Left renal cortex interstitium (tissue), 4 donors: ENCODE data around the gene RMRP. TPM values are rescaled to one million over a fixed set of nuclear protein-coding genes. Genes with fewer than 3 reads are reported as not detected.
A peak's percentile ranks its signal among the peaks of the same experiment; 100 is the strongest.

Experiments used
- DNase-seq, 4 donors: peaks; one replicate each; pipeline ENCODE4 v3.0.0-alpha.2; 2013; ENCODE audit warnings: low read depth in 4 of 4, low spot score in 2 of 4, missing footprints in 1 of 4
- polyA plus RNA-seq, 4 donors: library from polyadenylated mRNA; unstranded; fragments of 120-200 nt; gene quantifications; one replicate each; pipeline ENCODE4 v1.2.1, GENCODE V29; 2013; ENCODE audit not compliant: insufficient read length in 4 of 4

RMRP gene
- polyA plus RNA-seq, 4 donors: not detected

DNA sequence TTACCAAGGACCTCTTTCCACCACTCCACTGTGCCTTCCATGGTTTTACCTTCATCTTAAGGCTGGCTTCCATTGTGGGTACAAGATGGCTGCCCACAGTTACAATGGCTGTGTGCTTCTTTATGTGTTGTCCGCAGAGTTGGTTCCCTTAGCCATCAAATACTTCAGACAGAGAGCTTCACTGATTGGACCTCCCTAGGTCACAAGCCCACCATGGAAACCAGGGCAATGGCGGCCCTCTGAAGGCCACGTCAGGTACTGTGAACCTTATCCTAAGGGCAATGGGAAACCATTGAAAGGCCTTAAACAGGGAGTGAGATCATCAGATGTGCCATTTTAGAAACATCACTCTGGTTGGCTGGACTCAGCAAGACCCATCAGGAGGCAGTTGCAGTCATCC lies 10.1 kb upstream of the RMRP start:
- no peak for DNase-seq

DNA sequence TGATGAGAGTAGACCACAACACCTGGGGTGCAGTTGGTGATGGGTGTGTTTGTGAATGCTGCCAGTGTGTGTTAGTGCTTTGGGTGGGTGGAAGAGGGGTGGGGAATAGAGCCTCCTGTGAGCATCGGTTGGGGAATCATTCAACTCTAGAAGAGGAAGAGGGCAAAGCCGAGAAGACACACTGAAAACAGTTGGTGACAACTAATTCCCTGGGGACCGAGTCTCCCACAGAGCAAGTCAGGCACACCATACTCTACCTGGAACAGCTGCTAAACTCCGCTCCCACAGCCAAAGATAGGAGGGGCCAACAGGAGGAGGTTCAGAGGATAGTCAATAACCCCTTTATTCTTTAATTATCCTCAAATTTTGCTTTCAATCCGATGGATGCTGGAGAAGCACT lies 8.7 kb upstream of the RMRP start:
- DNase-seq: no peak

DNA sequence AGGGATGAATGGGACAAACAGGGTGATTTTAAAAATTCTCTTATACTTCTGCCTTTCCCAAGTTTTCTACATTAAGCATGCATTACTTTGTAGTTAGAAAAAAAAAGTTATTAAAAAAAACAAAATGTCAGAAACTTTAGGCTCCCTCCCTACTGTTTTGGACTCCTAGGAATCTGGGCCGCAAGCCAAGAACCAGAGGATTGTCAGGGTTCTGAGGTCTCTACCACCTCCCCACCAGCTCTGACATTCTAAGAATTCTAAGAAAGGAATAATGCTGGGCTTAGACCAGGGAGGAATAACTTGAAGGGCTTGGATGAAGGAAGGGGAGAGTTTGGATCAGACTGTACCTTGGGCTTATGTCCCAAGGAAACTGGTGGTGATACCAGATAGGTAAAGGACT lies 8.2 kb upstream of the RMRP start:
- no peak for DNase-seq

DNA sequence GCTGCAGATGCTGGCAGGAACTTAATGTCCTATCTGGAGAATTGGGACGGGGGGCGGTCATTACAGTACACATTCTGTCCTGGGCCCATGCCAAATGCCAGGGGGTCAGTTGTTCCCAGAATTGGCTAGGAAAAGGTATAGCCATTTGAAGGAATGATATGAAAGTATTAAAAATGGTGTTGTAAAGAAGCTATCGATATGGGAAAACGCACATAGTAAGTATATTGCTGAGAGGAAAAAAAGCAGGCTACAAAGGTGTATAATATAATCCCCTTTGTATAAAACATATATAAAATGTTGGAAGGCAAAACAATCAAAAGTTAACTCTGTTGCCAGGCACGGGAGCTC lies 7.6 kb upstream of the RMRP start:
- DNase-seq: no peak

DNA sequence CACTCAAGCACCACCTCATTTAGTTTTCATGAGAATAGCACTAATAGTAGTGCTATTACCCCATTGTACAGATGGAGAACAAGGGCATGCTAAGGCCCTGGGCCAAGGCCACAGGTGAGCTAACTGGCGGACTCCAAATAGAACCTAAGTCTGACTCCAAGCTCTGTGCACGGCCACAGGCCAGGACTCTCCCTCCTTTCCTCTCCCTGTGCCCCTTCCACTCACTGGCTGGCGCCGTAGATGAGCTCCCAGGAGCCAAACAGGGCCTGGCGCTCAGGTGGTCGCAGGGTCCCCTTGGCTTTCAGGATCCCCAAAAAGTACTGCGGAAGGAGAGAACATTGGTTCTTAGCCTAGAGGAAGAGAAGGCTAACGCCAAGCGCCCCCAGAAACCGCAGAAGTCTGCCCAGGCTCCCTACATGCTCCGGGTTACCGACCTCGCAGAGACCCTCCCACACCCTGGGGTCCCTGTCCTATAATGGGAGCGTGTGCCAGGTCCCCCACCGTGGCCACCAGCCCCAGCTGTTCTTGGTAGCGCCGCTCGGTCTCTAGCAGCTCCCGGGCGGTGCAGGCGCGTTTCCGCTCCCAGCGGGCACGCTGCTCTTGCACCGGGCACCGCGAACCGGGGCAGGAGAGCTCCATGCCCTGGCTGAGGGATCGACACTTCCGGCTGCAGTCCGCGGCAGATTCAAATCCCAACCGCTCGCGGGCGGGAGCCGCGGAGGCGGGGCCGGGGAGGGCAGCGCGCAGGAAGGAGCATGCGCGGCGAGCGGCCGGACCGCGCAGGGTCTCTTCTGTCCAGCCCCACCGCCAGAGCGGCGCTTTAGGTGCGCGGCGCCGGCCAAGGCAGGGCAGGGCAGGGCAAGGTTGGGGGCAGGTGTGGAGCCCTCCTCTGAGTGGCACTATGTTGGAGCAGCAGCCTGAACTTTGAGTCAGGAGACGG lies 7.0 kb upstream of the RMRP start, which contains the start of gene ARHGEF39:
TSS of gene ARHGEF39 (minus strand) at position 665 of the 940 bp plus-strand sequence. CDS start at position 639, 26 bp downstream.
- DNase-seq: peak in 2 of 4 donors; percentile 65 to 79

DNA sequence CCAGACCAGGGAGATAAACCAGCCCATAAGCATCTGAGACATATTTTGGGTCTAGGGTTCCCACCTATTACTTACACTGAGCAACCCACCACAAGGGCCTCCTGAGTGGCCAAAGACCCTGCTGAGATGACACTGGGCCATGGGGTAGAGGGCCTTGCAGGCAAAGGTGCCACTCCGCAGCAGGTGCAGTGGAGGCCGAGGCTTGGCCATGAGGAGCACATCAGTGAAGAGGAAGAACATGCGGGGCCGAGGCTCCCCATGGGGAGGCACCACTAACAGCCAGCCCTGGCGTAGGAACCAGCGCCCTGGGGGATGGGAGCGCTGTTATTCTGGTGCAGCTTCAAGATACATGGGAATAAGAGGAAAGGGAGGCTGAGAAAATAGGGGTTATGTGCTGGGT lies 4.6 kb upstream of the RMRP start:
- DNase-seq: no peak

DNA sequence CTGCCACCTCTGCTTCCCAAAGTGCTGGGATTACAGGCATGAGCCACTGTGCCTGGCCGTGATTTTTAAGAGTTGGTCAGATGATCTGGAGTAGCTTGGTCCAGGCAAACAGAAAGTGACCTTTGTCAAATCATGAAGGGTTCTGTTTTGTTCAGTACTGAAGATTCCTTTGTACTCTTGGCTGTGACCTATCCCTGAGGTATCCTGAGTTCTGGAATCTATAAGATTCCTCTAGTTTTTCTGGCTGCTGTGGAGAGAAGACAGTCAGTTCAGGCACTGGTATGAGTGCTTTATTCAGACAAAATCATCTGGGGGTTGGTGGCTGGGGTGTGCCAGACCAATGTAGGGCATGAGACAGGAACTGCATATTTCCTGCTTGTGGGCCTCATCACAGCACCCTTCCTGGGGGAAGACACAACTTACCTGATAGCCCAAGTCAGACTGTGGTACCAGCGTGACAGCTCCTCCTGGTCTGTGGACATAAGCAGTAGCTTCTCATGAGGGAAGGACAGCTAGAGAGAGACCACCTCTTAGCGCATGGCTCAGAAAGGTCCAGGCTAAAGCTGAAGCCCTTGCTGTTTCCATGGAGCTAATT lies 4.0 kb upstream of the RMRP start:
- DNase-seq: no peak

DNA sequence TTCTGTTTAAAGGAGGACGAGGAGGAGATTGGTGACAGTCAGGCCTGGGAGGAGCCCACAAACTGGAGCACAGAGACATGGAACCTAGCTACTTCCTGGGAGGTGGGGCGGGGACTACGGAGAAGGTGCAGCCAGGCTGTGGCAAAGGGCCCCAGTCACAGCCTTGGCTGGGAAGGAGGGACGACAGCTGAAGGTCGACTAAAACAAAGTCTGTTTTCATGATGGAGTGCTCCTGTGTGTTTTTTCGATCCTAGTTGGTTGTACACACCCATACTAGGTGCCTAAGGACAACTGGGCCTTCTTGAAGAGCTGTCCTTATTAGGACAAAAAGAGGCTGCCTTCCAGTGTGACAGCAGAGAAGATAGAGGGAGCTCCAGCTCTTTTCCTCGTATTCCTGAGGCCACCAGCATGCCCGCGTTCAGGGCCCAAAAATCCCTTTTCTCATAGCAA lies 3.2 kb upstream of the RMRP start:
- DNase-seq: no peak

DNA sequence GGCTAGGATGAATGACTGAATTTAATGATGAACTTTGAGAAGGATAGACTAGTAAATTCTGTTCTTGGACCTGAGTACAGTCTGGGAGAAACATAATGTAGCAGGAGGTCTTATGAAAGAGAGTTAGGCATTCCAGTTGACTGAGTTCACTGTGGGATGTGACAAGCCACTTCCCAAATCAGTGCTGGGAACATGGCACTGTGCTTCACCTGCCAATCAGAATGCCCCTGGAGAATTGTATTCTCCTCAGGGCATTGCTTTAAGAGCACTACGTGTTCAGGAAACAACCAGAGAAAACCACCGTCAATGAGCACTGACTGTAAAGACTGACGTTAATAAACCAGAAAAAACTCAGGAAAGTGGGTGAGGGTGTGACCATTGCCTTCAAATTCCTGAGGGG lies 1.5 kb upstream of the RMRP start:
- DNase-seq: no peak

DNA sequence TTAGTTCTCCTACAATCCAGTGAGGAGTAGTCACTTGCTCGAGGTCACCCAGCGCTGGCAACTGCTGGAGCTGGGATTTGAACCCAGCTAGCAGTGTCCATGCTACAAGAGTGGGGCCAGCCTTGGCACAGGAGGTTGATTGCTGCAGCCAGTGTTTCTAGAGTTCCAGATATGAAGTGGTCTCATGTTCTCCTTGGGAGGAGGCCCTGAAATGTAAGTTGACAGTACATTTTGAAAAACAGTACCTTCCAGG lies 1.1 kb upstream of the RMRP start:
- DNase-seq: no peak

DNA sequence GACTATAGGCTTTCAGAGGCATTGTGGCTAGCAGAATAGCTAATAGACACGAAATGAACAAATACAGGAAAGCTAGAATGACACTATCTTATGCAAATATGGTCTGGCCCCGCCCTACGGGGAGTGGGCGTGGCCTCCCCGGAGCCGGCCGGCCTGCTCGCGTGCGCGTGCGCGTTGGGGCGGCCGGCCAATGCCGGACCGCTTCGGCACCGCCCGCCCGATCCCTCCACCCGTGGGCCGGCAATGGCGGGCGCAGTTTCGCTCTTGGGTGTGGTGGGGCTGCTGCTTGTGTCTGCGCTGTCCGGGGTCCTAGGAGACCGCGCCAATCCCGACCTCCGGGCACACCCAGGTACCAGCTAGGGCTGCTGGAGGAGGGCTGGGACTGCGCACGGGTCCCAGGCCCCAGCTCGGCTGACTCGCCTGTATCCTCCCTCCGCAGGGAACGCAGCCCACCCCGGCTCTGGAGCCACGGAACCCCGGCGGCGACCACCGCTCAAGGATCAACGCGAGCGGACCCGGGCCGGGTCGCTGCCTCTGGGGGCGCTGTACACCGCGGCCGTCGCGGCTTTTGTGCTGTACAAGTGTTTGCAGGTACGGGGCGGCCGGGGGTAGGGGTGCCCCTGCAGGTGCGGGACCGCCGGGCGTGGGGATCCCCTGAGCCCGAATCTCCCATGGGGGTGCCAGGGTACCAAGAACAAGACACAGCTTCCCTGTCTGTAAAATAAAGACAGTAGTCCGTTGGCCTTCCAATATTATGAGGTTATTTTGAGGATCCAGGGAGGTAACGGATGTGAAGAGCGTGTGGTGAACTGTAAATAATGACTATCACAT lies 533 bp upstream of the RMRP start, which contains the start of gene CCDC107:
TSS of gene CCDC107 (plus strand) at position 156 of the 831 bp plus-strand sequence. CDS start at position 244, 88 bp downstream.
- DNase-seq: peak; percentile 64 to 98 (median 85)

DNA sequence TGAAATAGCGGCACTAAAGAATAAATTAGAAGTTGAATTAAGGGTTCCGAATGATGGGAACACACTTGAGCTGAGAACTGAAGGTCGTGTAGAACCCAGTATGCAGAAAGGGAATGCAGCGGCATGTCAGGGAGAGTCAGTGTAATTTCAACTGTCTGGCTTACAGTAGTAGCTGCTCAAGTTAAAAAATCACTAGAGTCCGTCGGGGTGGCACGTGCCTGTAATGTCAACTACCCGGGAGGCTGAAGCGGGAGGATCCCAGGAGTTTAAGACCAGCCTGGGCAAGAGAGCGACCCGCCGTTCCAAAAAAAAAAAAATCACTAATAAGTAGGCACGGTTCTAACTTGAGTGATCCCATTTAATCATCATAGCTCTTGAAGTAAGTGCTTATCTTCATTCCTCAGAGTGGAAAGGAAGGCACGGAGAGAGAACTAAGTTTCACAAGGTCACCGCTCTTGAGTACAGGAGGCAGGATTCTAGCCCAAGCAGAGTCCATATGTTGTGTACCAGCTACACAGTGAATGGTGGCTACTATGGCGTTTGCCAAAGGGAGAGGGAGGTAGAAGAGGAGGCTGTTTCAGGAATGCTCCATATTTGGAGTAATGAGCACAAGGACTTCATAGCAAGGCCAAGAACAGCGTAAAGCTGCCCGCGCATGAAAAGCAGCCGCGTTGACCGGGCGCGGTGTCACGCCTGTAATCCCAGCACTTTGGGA lies 831 bp downstream of the RMRP start:
- DNase-seq: no peak

DNA sequence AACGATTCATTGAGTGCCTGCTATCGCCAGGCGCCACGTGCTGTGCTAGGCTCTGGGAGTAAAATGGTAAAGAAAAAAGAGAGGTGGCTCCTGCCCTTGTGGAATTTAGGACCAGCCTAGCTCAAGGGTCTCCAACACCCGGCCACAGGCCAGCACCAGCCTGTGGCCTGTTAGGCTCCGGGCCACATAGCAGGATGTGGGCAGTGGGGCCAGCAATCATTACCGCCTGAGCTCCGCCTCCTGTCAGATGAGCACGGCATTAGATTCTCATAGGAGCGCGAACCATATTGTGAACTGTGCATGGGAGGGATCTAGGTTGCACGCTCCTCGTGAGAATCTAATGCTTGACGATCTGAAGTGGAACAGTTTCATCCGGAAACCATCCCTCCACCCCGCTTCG lies 1.5 kb downstream of the RMRP start:
- DNase-seq: no peak

DNA sequence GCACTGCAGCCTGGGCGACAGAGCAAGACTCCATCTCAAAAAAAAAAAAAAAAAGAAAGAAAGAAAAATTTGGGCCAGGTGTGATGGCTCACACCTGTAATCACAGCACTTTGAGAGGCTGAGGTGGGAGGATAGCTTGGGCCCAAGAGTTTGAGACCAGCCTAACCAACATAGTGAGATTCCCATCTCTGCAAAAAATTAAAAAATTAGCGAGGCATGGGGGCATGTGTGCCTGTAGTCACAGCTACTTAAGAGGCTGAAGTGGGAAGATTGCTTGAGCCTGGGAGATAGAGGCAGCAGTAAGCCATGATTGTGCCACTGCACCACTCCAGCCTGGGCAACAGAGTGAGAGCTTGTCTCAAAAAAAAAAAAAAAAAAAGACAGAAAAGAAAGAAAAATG lies 4.2 kb downstream of the RMRP start:
- no peak for DNase-seq

DNA sequence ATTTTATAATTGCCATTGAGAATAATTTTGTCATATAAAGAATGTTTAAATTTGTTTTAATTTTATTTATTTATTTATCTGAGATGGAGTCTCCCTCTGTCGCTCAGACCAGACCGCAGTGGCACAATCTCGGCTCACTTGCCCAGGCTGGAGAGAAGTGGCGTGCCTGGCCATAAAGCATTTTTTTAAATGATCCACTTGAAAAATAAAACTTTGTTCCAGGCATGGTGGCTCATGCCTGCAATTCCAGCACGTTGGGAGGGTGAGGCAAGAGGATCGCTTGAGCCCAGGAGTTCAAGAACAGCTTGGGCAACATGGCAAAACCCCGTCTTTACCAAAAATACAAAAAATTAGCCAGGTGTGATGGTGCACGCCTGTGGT lies 5.0 kb downstream of the RMRP start:
- no peak for DNase-seq

DNA sequence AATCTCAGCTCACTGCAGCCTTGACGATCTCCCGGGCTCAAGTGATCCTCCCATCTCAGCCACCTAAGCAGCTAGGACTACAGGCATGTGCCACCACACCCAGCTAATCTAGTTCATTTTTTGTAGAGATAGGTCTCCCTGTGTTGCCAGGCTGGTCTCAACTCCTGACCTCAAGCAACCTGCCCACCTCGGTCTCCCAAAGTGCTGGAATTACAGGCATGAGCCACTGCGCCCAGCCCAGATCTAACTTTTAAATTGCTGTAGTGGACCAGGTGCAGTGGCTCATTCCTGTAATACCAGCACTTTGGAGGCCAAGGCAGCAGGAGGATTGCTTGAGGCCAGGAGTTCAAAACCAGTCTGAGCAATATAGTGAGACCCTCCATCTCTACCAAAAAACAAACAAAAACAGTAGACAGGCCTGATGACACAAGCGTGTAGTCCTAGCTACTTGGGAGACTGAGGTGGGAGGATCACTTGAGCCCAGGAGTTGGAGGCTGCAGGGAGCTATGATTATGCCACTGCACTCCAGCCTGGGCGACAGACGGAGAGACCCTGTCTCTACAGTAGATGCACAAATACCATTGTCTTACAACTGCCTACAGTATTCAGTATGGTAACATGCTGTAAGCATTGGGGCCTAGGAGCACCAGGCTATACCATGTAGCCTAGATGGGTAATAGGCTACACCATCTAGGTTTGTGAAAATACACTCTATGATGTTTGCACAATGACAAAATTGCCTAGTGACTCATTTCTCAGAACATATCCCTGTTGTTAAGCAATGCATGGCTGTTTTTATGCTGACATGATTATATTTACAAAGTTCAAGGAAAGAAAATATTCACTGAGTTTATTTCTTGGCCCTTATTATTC lies 5.6 kb downstream of the RMRP start:
- no peak for DNase-seq

DNA sequence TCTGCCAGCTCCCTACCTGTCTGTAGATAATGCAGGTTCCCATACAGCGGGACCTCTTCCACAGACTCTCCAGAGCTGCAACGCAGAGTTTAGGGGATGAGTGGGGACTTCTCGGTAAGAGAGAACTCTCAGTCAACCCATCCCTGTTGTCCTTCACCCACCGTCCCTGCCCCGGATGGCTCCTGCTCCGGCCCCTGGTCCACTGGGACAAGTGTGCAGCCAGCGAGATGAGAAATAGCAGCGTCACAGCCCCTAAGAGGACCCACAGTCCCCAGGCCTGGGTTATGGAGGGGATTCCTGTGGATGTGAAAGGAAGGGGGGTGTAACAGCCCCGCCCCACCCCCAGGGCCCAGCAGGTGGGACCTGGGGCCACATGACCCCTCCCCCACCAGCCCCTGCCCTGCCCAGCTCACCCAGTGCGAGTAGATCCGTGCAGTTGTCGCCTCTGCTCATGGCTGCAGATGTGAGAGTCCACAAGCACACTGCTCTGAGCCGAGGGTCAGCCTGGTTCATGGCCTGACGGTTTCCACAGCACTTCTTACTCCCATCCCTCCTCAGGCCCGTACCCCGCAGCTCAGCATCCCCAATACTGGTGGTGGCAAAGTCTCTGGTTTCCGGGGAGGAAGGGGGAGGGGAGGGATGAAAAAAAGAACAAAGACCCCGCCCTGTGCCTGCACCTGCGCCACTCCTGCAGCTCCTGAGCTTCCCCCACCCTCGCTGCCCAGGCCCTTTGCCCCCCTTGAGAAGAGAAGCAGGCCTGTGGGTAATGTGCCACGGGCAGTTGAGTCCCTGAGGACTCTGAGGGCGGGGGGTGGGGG lies 7.3 kb downstream of the RMRP start, which contains the start of gene SIT1:
TSS of gene SIT1 (minus strand) at position 591 of the 818 bp plus-strand sequence. CDS start at position 513, 78 bp downstream.
- DNase-seq: no peak

DNA sequence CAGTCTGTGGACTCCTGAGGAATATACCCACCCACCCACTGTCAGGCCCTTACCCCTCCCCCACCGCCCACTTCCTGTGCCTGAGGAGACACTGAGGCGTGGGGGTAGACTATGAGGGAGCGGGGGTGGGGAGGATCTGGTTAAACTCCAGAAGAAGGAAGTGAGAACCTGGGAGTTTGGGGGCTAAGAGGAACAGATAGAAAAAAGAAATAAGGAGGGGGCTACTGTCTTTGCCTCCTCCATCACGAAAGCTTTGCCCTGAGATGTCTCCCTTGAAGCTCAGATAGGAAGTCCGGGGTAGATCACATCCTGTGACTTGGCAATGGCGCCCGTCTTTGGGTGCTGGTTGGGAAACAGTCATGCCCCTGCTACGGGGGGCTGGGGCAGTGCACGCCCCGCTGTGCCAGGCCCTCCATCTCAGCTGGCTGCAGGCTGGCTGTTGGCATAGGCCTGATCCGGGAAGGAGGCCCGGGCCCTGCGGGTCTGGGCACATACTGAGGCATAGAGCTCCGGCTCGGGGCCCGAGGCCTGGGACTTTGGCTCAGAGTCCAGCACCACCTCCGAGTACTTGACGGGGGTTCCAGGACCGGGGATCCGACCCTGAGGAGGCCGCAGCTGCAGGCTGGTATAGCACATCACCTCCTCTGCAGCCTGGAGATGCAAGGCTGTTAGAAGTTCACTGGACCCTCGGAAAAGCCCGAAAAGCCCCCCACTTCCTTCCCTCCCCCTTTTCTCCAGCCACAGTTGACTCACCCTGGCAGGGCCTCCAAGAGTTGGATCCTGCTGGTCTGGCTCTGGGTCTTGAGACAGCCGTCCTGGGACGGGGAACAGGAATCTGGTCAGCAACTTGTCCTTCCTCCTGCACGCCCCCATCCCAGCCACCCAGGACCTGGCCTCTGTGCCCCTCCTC lies 8.1 kb downstream of the RMRP start:
- no peak for DNase-seq
